Activated gamma-delta T cell (primary cell): ENCODE results near the gene PAWR.
"Not testable (repeated sequence)": the region's sequence is repeated elsewhere in the genome, so short reads cannot be mapped to it uniquely, and the experiment has no call there.

Source experiments
- DNase-seq: peaks from one replicate; lab custom pipeline; 2025; lab: John Stamatoyannopoulos, UW

The PAWR gene

DNA sequence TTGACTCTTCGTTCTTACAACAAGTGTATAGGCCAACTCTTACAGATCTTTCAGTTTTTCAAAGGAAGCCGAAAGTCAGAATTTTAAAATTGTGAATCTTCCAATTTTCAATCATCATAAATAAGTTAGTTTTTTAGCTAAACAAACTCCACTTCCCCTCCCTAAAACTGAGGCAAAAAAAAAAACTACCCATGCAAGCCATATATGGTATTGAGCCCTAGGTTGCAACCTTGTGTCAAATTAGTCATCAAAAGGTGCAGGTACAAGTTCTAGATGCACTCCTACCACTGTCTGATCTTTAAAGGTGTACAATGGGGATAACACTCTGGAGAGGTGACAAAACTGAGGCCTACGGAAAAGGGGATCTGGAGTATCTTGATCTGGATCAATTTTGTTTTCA is 97.9 kb downstream of the PAWR start:
- no peak for DNase-seq

DNA sequence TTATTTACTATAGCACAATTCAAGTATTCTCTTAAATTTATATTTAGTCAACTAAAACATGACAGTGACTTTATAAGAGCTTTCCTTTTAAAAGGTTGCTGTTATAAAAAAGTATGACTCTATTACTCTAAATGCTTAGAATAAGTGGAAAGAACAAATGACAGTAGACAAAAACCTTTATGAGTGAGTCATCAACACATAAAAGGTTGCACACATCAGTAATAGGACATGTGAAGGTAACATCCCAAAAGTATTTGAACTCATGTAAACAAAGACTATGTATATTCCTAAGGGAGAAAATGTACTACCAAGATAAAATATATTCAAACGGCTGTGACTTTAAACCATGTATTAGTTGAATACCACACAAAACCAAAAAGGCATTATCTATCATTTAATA is 98.8 kb downstream of the PAWR start:
- no peak for DNase-seq

DNA sequence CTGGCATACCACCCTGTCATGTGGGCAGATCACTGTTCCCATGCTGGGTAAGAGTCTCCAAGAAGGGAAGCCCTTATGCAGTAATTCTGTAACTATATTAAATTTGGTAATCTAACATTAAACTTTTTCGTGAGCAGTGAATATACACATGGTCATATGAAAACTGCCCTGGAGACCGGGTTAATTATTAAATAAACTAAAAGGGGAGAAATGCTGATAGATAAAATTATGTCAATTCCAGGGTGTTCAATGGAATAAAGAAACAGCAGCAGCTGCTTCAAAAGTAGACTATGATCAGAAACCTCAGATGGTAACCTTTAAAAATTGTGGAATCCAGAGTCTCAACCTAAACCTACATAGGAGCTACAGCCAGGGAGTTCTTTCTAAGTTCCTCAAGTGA is 100.0 kb downstream of the PAWR start:
- DNase-seq, result no peak

DNA sequence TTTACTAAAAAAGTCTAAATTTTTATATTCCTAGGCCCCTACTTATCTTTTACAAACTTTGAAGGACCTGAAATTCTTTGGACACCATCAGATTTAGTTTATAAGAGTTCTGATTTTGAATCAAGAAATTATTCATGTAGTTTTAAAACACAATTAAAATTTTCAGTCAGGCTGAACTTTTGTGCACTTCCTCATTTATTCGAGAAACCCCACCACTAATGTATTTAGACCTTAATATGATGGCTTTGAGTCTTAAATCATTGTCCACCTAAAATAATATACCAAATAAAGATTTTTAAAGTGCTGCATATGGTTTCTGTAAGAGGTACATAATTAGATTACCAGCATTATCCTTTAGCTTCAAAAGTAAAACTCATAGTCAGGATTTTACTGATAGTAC is 103.4 kb downstream of the PAWR start:
- DNase-seq, result no peak

DNA sequence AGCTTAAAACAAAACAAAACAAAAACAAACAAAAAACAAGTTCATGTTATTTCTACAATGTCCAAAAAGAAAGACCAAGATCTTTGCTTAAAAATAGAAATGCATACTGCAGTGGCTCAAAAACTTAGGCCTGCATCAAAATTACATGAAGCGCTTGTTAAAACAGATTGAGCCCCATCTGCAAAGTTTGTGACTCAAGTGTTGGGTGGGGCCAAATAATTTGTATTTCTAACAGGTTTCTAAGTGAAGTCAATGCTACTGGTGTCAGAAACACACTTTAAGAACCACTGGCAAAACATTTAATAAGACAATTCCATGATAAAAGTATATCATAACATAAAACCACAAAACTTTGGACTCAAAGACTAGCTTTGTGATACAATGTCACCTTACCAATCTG is 105.6 kb downstream of the PAWR start:
- no peak for DNase-seq

DNA sequence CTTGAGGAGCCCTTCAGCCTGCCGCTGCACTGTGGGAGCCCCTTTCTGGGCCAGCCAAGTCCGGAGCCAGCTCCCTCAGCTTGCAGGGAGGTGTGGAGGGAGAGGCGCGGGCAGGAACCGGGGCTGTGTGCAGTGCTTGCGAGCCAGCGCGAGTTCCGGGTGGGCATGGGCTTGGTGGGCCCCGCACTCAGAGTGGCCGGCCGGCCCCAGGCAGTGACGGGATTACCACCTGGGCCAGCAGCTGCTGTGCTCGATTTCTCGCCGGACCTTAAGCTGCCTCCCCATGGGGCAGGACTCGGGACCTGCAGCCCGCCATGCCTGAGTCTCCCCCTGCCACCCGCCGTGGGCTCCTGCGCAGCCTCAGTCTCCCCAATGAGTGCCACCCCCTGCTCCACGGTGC is 116.9 kb downstream of the PAWR start:
- no peak for DNase-seq

DNA sequence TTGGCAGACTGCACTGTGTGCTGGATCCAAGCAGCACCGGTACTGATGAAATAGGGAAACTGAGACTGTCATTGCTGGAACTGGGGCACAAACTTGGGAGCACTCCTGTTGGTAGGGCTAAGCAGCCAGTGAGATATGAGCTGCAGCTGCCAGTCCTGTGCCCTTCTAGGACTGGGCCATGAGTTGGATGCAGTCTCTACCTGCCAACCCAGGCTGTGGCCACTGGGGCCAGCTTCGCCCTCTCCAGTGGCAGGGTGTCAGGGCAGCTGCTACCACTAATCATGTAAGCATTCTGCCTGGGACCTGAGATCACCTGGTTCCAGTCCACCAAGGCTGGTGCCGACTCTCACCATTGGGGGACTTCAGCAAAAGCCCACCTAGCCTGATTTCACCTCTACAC is 121.1 kb downstream of the PAWR start:
- no peak for DNase-seq

DNA sequence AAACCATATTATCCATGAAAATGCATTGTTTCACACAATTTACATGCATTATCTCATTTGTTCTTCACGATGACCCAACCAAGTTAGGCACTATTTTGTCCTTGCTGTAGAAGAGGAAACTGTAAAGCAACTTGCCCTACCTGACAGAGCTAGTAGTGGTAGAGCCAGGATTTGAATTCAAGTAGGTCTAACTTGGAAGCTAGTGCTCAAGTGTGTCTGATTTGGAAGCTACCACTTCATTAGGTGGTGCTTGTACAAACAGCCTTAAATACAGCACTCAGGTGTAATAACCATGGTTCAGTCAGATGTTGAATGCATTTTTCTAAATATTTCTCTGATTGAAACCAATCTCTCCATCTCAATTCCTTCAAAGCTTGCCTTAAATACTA is 123.6 kb downstream of the PAWR start:
- no peak for DNase-seq

DNA sequence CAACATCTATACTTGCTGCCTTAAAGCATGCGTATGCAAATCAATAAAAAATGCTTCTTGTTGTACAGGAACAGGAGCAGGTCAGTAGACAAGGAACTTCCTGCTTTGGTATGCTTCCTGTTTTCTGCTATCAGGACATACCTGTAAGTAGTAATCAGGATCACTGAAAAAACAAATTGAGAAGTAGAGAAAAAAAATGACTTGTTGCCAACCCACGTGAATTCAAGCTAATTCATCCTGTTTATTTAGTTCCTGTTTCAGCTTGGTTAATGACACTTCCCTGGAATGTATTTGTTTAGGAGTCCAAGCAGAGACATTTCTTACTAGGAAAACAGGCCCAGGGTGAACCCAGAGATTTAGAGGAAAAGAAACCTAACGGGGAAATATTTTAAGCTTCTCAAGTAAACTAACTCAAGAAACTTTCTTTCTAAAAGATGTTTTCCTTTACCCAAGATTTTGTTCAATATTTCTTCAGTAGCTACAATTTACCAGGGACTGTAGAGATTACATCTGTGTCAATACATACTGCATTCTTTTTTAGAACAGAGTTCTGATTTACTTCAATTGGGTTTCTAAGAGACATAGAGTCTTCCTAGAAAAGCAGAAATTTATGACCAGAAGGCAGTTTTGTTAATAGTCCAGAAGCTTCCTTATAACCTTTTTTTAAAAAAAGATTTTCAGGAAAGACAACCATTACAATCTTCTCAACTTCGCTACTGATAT is 124.2 kb downstream of the PAWR start:
- no peak for DNase-seq

DNA sequence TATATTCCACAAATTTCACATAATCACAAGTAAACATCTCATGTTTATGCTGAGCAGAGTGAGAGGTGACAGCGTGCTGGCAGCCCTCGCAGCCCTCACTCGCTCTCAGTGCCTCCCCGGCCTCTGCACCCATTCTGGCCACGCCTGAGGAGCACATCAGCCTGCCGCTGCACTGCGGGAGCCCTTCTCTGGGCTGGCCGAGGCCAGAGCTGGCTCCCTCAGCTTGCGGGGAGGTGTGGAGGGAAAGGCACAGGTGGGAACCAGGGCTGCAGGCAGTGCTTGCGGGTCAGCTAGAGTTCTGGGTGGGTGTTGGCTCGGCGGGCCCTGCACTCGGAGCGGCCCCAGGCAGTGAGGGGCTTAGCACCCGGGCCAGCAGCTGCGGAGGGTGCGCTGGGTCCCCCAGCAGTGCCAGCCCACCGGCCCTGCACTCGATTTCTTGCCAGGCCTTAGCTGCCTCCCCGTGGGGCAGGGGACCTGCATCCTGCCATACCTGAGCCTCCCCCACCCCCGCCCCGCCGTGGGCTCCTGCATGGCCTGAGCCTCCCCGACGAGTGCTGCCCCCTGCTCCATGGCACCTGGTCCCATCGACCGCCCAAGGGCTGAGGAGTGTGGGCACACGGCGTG is 125.9 kb downstream of the PAWR start:
- not testable (repeated sequence) for DNase-seq

DNA sequence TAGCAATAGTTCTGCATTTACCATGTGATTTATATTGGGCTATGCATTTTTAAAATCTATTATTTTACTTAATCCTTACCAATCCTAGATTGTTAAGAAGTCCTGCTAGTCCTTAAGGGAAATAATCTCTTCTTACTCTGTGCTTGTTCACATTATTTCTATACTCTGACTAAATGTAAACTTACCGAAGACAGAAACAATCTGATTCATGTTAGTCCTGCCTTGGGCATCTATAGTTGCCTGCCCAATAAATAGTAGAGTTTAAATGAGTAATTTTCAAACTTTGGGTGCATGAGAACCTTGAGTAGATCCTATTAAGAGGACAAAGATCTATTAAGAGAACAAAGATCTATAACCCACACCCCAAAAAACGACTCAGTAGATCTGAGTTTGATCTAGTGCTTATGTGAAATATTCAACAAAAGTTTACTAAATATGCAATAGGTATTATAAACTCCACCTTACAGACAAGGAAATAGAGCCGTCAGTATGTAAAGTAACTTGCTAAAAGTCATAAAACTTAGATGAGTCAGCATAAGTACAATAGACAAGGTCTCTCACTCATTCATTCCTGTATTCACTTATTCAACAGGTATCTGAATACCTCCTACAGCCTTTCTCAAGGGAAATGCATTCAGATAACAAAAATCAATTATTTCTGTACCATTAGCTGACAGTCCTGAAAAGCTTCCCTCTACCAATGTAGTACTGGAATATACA is 127.6 kb downstream of the PAWR start:
- DNase-seq, result no peak

DNA sequence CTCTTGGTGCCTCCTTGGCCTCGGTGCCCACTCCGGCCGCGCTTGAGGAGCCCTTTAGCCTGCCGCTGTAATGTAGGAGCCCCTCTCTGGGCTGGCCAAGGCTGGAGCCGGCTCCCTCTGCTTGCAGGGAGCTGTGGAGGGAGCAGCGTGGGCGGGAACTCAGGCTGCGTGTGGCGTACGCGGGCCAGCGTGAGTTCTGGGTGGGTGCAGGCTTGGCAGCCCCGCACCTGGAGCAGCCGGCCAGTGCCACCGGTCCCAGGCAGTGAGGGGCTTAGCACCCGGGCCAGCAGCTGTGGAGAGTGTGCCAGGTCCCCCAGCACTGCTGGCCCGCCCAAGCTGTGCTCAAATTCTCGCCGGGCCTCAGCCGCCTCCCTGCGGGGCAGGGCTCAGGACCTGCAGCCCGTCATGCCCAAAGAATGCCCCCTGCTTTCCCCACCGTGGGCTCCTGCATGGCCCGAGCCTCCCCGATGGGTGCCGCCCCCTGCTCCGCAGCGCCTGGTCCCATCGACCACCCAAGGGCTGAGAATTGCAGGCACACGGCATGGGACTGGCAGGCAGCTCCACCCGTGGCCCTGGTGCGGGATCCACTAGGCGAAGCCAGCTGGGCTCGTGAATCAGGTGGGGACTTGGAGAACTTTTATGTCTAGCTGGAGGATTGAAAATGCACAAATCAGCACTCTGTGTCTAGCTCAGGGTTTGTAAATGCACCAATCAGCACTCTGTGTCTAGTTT is 129.2 kb downstream of the PAWR start:
- no peak for DNase-seq

DNA sequence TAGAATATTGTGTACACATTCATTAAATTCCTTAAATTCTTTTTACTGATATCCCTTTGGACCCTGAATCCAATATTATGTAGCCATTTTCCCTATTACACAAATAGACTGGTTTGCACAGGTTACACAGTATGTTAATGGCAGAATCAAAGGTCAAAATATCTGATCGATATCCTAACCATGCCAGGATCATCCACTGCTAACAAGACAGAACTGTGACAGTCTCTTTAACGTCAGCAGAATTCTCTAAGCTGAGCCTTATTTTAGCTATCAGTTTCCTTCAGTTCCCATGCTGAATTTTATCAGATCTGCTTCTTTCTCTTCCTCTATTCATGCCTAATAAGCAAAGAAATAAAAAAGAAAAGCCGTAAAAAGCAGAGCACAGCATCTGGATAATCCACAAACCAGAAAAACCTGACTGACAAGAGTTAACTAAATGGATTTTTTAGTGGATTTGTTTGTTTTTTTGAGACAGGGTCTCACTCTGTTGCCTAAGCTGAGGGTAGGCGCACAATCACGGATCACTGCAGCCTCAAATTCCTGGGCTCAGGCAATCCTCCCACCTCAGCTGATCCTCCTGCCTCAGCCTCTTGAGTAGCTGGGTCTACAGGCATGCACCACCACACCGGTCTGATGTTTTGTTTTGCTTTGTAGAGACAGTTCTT is 130.4 kb downstream of the PAWR start:
- DNase-seq, result no peak

DNA sequence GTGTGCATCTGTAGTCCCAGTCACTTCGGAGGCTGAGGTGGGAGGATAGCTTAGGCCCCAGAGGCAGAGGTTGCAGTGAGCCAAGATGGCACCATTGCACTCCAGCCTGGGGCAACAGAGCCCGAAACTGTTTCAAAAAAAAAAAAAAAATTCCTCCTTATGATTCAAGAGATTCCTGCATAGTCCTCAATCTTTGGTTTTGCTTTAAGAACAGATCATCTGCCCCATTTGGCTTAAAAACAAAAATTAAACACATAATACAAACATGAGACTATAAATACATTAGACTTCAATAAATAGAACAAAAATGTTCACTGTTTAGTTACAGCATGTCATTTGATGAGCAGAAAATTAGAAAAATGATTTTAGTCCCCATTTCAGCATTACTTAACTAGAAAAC is 131.2 kb downstream of the PAWR start:
- no peak for DNase-seq

DNA sequence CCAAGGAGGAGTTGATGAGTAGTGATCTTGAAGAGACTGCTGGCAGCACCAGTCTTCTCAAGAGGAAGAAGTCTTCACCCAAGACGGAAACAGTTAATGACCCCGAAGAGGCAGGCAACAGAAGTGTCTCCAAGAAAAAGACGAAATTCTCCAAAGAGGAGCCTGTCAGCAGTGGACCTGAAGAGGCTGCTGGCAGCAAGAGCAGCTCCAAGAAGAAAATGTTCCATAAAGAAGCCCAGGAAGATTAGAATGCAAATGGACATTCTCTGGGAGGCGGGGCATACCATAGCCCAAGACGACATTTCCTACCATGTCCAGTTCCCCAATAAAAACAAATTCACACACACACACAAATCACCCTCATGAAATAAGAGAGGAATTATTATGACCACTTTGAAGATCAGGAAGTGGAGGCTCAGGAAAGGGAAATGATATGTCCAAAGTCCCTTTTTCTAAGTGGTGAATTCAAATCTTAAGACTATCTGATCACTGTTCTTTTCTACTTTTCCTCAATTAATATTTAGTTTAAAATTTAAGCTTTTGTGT is 131.8 kb downstream of the PAWR start:
- DNase-seq, result no peak

DNA sequence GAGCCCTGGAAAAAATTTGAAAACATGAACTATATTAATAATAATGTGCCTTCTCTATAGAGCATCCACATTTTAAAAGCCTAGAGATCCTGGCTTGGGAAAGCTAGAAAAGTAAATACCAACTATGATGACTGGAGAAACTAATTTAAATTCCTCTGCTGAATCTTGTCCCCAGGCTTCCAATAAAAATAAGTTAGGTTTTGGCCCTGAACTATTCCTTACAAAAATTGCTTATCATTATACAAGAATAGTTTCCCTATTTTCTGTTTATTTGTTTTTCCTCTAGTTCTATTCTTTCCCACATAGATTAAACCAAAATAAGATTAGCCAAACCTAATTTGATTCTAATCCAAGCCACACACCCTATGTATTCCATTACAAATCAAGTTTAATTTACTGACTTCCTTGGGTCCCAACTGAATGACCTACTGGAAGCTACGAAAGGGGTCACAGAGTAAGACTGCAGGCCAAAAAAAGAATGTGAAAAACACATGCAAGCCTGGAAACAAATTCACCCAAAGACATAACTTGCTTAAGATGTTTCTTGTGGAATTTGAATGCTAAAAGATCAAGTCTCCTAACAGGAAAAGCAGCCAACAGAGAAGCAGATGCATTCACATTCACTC is 133.0 kb downstream of the PAWR start:
- no peak for DNase-seq

DNA sequence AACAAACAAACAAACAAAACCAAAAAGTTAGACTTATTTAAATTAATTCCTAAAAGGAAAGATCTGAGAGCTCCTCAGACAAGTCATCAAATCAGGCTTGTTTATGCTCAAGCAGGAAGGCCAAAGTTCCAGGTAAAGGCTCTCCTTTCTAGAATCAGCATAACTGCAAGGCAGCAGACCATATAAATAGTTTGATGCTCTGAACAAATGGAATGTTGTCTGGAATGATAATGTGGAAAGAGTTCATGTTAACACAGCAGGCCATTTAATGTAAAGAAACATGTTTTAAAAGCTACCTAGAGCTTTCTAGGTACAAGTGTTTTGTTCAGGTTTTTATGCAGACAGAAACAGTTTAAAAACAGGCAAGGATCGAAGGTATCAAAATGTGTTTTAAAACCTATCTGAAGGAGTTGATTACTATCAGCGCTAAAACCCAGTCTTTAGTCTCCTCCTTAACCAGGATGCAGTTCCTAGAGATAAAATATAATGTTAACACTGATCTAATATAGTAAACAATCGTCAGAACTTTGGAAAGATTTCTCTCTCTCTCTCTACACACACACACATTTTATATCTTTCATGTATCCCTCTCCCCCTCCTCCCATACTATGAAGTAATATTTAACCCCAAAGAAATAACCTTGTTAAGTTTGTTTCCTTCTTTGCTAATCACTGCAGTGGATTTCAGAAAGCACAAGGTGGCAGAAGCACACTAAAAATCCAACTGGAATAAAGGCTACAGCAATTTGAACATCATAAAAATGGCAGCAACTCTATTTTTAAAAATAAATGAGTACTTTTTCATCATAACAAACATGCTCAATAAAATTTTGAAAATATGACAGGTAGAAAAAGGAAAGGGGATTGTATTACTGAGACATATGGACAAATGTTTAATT is 135.5 kb downstream of the PAWR start:
- DNase-seq, result no peak

DNA sequence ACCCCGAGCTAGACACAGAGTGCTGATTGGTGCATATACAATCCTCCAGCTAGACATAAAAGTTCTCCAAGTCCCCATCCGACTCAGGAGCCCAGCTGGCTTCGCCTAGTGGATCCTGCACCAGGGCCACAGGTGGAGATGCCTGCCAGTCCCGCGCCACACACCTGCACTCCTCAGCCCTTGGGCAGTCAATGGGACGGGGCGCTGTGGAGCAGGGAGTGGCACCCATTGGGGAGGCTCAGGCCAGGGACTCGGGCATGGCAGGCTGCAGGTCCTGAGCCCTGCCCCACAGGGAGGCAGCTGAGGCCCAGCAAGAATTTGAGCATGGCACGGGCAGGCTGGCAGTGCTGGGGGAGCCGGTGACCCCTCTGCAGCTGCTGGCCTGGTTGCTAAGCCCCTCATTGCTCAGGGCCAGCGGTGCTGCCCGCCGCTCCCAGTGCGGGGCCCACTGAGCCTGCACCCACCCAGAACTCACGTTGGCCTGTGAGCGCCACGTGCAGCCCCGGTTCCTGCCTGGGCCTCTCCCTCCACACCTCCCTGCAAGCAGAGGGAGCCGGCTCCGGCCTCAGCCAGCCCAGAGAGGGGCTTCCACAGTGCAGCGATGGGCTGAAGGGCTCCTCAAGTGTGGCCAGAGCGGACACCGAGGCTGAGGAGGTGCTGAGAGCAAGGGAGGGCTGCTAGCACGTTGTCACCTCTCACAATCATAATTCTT is 136.7 kb downstream of the PAWR start:
- no peak for DNase-seq

DNA sequence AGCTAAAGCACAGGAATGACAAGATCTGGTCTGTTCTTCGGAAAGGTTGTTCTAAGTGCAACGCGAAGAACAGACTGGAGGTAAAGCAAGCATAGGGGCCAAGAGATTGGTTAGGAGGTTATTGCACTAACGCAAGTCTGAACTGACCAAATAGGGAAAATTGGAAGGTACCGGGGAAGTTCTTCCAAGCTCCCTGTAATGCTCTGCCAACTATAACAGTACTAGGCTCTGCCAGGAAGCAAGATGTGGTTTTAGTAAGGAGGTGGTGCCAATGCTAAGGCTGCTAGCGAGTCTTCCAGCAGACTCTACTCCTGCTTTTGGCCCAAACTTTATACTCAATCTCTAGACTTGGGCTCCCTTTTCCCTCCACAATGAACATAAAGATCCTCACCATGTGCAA is 138.6 kb downstream of the PAWR start:
- DNase-seq, result no peak
